Natural killer cell (primary cell): Measurements from ENCODE around the gene TMEM130. TPM values are rescaled to one million over a fixed set of nuclear protein-coding genes. Genes with fewer than 3 reads are reported as not detected.

ENCODE experiments used
- ATAC-seq, 3 donors: fragments of 150-1000 bp in 2 of 3; fragments of 200-7000 bp in 1 of 3; cut with Tn5 transposase; 1 replicate in 1 of 3; 2 replicates in 2 of 3; pipeline ENCODE4 v1.10.0; 2021; ENCODE audit warnings: mild to moderate bottlenecking in 2 of 3, moderate library complexity in 2 of 3
- DNase-seq, 2 donors: peaks; one replicate each; pipeline versions ENCODE4 v3.0.0 to v3.0.0-alpha.2; 2013 to 2021; ENCODE audit warnings: mixed read lengths in 1 of 2
- H3K27ac ChIP-seq: one replicate; pipeline ENCODE4 v1.5.1; 2013; ENCODE audit warnings: mild to moderate bottlenecking, low read length
- H3K27me3 ChIP-seq: one replicate; pipeline ENCODE4 v1.6.1; 2013; ENCODE audit warnings: low read length; ENCODE audit not compliant: control insufficient read depth, insufficient read depth
- H3K36me3 ChIP-seq: one replicate; pipeline ENCODE4 v1.6.1; 2013; ENCODE audit warnings: low read length; ENCODE audit not compliant: control insufficient read depth, insufficient read depth
- H3K4me1 ChIP-seq: one replicate; pipeline ENCODE4 v1.6.1; 2013; ENCODE audit warnings: low read length; ENCODE audit not compliant: control insufficient read depth, insufficient read depth
- H3K4me3 ChIP-seq: one replicate; pipeline ENCODE4 v1.5.1; 2013; ENCODE audit warnings: low read length
- H3K9me3 ChIP-seq: one replicate; pipeline ENCODE4 v1.6.1; 2013; ENCODE audit warnings: low read length; ENCODE audit not compliant: control insufficient read depth, insufficient read depth
- H3K27ac Mint-ChIP-seq, 2 donors: one replicate each; pipeline ENCODE4 v1.8.0; 2022; ENCODE audit warnings: mild to moderate bottlenecking in 2 of 2, mixed read lengths in 2 of 2, moderate library complexity in 1 of 2
- H3K27me3 Mint-ChIP-seq, 2 donors: one replicate each; pipeline ENCODE4 v1.8.0; 2022; ENCODE audit warnings: low read depth in 2 of 2, mixed read lengths in 2 of 2
- H3K36me3 Mint-ChIP-seq: one replicate; pipeline ENCODE4 v1.8.0; 2022; ENCODE audit warnings: mixed read lengths
- H3K4me1 Mint-ChIP-seq, 2 donors: one replicate each; pipeline ENCODE4 v1.8.0; 2022; ENCODE audit warnings: mixed read lengths in 2 of 2
- H3K4me3 Mint-ChIP-seq: one replicate; pipeline ENCODE4 v1.8.0; 2022; ENCODE audit warnings: mild to moderate bottlenecking, moderate library complexity, mixed read lengths
- H3K9me3 Mint-ChIP-seq, 2 donors: one replicate each; pipeline ENCODE4 v1.8.0; 2022; ENCODE audit warnings: mixed read lengths in 2 of 2
- CTCF ChIP-seq: fragments of 200-600 bp; IDR thresholded peaks from one replicate; pipeline ENCODE4 v1.8.0; 2022; ENCODE audit warnings: antibody characterized with exemption
- WGBS: methylation state at CpG from one replicate; pipeline ENCODE4 v1.1.7; 2013; ENCODE audit warnings: missing lambda C conversion rate; ENCODE audit not compliant: insufficient coverage; 5-methylcytosine and 5-hydroxymethylcytosine counted together
- intact Hi-C: fragments of 100-400 bp; cut with micrococcal nuclease; formaldehyde crosslinking; loops from one replicate; pipeline ENCODE4 v1.14.2; 2022
- total RNA-seq, 4 donors: library from RNA; stranded (reverse); fragments of 120-200 nt in 1 of 4; gene quantifications; one replicate each; pipeline versions ENCODE4 v1.2.3 to v1.2.4, GENCODE V29; 2013 to 2022

TMEM130 gene
- total RNA-seq, 3 donors from 2014 or later (not counting 1 experiment from before 2014, with no cell fraction given) = not detected

DNA sequence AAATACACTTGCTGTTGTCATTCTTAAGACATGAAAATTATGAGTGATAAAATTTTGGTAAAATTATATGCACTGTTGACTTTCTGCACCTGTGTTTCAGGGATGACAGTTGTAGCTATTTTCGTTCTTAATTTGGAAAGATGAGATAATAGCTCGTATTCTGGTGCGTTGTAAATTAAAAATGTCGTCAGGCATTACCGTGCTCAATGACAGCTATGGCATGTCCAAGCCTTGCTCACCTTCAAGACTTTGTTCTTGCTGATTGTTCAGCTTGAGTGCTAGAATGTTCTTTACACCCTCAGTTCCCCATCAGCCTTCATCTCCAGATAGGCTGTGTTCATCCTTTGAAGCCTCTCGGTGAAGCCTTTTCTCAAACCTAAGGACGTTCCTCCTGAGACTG is 30.0 kb upstream of the TMEM130 start:
- 97% methylated on average over 7 of the region's 7 CpGs for WGBS
- H3K4me1 ChIP-seq = no peaks in the 10 kb centered on the region
- Mint-ChIP-seq H3K9me3 (no peaks in the 10 kb centered on the region), H3K27me3 (no peaks in the 10 kb centered on the region), H3K36me3 (peaks cover 47% of the 10 kb centered on the region), H3K4me1 (peaks cover 0 to 6% of the 10 kb centered on the region in 2 donors), H3K4me3 (no peak overlapping the region), H3K27ac (no peak overlapping the region)
- H3K4me3 ChIP-seq = no peak overlapping the region
- no peaks in the 10 kb centered on the region for H3K27me3 ChIP-seq
- no peak for DNase-seq
- no peak overlapping the region for H3K27ac ChIP-seq
- intact Hi-C loops = no loop called here
- ATAC-seq = no peak
- TF ChIP-seq CTCF = no peak
- H3K36me3 ChIP-seq = peaks cover 90% of the 10 kb centered on the region
- no peaks in the 10 kb centered on the region for H3K9me3 ChIP-seq

DNA sequence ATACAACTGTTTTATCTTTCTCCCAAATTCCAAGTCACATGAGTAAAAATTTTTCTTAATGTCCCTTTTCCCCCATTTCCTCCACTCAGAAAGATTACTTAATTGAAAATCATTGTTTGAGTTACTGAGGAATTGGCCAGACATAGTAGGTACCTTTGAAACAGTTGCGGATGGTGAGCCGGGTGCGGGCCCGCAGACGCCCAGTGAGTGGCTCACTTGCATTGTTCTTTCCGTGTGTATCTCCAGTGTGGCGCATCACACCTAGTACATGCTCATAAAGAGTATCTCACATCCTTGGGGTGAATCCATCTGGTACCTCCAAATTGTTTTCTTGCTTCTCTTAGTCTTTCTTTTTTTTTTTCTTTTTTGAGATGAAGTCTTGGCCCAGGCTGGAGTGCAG is 22.8 kb upstream of the TMEM130 start:
- H3K9me3 Mint-ChIP-seq = no peaks in the 10 kb centered on the region
- Histone ChIP-seq H3K36me3 (peaks cover 60% of the 10 kb centered on the region), H3K27me3 (no peaks in the 10 kb centered on the region), H3K27ac (no peak overlapping the region), H3K9me3 (no peaks in the 10 kb centered on the region), H3K4me1 (no peaks in the 10 kb centered on the region), H3K4me3 (no peak overlapping the region)
- peak overlapping the region in 1 of 2 donors; percentile 44 for H3K27ac Mint-ChIP-seq
- no peak for ATAC-seq
- intact Hi-C loops = no loop called here
- H3K4me1 Mint-ChIP-seq = peaks cover 6 to 12% of the 10 kb centered on the region in 2 donors
- WGBS = 96% methylated on average over 7 of the region's 7 CpGs
- peaks cover 27% of the 10 kb centered on the region for H3K36me3 Mint-ChIP-seq
- no peak overlapping the region for H3K4me3 Mint-ChIP-seq
- no peak for TF ChIP-seq CTCF
- no peaks in the 10 kb centered on the region for H3K27me3 Mint-ChIP-seq
- no peak for DNase-seq

- DNase-seq (no peak), ATAC-seq (no peak)
- peaks cover 0 to 14% of the 10 kb centered on the region in 2 donors for H3K4me1 Mint-ChIP-seq
- Histone ChIP-seq H3K36me3 (peaks cover 49% of the 10 kb centered on the region), H3K9me3 (no peaks in the 10 kb centered on the region), H3K4me1 (no peaks in the 10 kb centered on the region), H3K27ac (no peak overlapping the region), H3K27me3 (no peaks in the 10 kb centered on the region), H3K4me3 (no peak overlapping the region)
- no peak for TF ChIP-seq CTCF
- H3K9me3 Mint-ChIP-seq = no peaks in the 10 kb centered on the region
- H3K4me3 Mint-ChIP-seq = no peak overlapping the region
- H3K27me3 Mint-ChIP-seq = no peaks in the 10 kb centered on the region
- H3K27ac Mint-ChIP-seq = no peak overlapping the region
- intact Hi-C loops = no loop called here
- H3K36me3 Mint-ChIP-seq = peaks cover 4% of the 10 kb centered on the region
These were observed 17.2 kb upstream of the TMEM130 start for GRCh38 chr7:98887038-98887437.

DNA sequence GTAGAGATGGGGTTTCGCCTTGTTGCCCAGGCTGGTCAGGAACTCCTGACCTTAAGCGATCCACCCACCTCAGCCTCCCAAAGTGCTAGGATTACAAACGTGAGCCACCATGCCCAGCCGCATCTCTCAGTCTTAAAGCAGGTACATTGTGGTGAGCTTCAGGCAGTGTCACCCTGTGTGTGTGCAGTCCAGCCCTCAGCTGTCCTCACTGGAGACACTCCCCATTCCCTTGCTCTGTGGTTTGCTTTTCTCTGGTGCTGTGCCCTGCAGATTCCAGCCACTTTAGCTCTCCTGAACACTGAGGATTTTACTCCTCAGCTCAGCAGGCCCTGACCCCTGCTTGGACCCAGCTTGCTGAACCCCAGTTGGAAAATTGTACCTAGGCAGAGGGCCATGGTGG is 14.6 kb upstream of the TMEM130 start:
- Histone ChIP-seq H3K27ac (no peak overlapping the region), H3K9me3 (no peaks in the 10 kb centered on the region), H3K36me3 (peaks cover 43% of the 10 kb centered on the region), H3K27me3 (no peaks in the 10 kb centered on the region), H3K4me1 (peaks cover 13% of the 10 kb centered on the region), H3K4me3 (no peak overlapping the region)
- H3K4me3 Mint-ChIP-seq = no peak overlapping the region
- DNase-seq (no peak), ATAC-seq (no peak)
- intact Hi-C loops = no loop called here
- no peaks in the 10 kb centered on the region for H3K27me3 Mint-ChIP-seq
- no peaks in the 10 kb centered on the region for H3K36me3 Mint-ChIP-seq
- H3K27ac Mint-ChIP-seq = no peak overlapping the region
- peaks cover 5 to 25% of the 10 kb centered on the region in 2 donors for H3K4me1 Mint-ChIP-seq
- TF ChIP-seq CTCF = no peak
- WGBS = 93% methylated on average over 4 of the region's 4 CpGs
- H3K9me3 Mint-ChIP-seq = no peaks in the 10 kb centered on the region
